ENCODE measurements around the gene TRIM67.

Gene TRIM67

GRCh38 chr1:231159202-231159962 lies 2.5 kb upstream of the TRIM67 start:
- DNase-seq = no peak

- no peak for DNase-seq
These were observed 1.7 kb upstream of the TRIM67 start for GRCh38 chr1:231159963-231160761.

GRCh38 chr1:231160895-231161666 lies 777 bp upstream of the TRIM67 start:
- no peak for DNase-seq

- DNase-seq = no peak
These were observed 575 bp downstream of the TRIM67 start for GRCh38 chr1:231162297-231162969.

- no peak for DNase-seq
These were observed 1.3 kb downstream of the TRIM67 start for GRCh38 chr1:231162970-231163829.

- DNase-seq = no peak
These were observed 2.1 kb downstream of the TRIM67 start for GRCh38 chr1:231163830-231164427.

GRCh38 chr1:231165371-231165770 lies 3.5 kb downstream of the TRIM67 start:
- no peak for DNase-seq

GRCh38 chr1:231166398-231166797 lies 4.5 kb downstream of the TRIM67 start:
- no peak for DNase-seq

GRCh38 chr1:231170875-231171274 lies 9.0 kb downstream of the TRIM67 start:
- DNase-seq = no peak

- DNase-seq = no peak
These were observed 9.9 kb downstream of the TRIM67 start for GRCh38 chr1:231171623-231172197.

- no peak for DNase-seq
These were observed 10.6 kb downstream of the TRIM67 start for GRCh38 chr1:231172411-231172810.

GRCh38 chr1:231176421-231176820 lies 14.6 kb downstream of the TRIM67 start:
- DNase-seq = no peak

- DNase-seq = no peak
These were observed 15.4 kb downstream of the TRIM67 start for GRCh38 chr1:231177226-231177625.

- no peak for DNase-seq
These were observed 16.1 kb downstream of the TRIM67 start for GRCh38 chr1:231177936-231178335.

- DNase-seq = no peak
These were observed 17.1 kb downstream of the TRIM67 start for GRCh38 chr1:231178970-231179369.

- no peak for DNase-seq
These were observed 18.2 kb downstream of the TRIM67 start for GRCh38 chr1:231180034-231180433.

GRCh38 chr1:231181271-231181670 lies 19.4 kb downstream of the TRIM67 start:
- DNase-seq = no peak

- no peak for DNase-seq
These were observed 20.5 kb downstream of the TRIM67 start for GRCh38 chr1:231182317-231182716.

GRCh38 chr1:231183639-231184590 lies 22.1 kb downstream of the TRIM67 start:
- DNase-seq = no peak

GRCh38 chr1:231184891-231185290 lies 23.0 kb downstream of the TRIM67 start:
- DNase-seq = no peak
